Caco-2 (cell line): ENCODE data around the gene SLC2A6. TPM values are rescaled to one million over a fixed set of nuclear protein-coding genes. Genes with fewer than 3 reads are reported as not detected.

Experiments
- BruUV-seq: library from RNA; stranded (reverse); fragments of 400-500 nt; replicated peaks from 2 replicates; lab custom pipeline; 2021; lab: Mats Ljungman, UMichigan
- CTCF ChIA-PET: fragments of 300-600 bp; sonication (Branson Sonifier 250); formaldehyde crosslinking; loops from one replicate; lab custom pipeline; 2022; ENCODE audit warnings: antibody characterized with exemption; lab: Charles Lee
- POLR2A ChIA-PET: fragments of 300-600 bp; sonication (Branson Sonifier 250); formaldehyde crosslinking; loops from one replicate; lab custom pipeline; 2022; ENCODE audit warnings: antibody characterized with exemption; lab: Charles Lee
- DNase-seq, 2 experiments: peaks; one replicate each; pipeline versions ENCODE4 v3.0.0 to v3.0.0-alpha.2; 2020 to 2022
- H3K27me3 ChIP-seq: replicated peaks from 2 replicates; pipeline ENCODE4 v1.6.0; 2011; ENCODE audit warnings: low read length; ENCODE audit not compliant: control insufficient read depth, insufficient read depth
- H3K36me3 ChIP-seq: 2 replicates; pipeline ENCODE4 v1.5.1; 2011; ENCODE audit warnings: low read length; ENCODE audit not compliant: control insufficient read depth, insufficient read depth
- H3K4me1 ChIP-seq: fragments of 250-450 bp; sonication (Bioruptor Pico); 2 replicates; pipeline ENCODE4 v1.5.1; 2020; ENCODE audit warnings: mild to moderate bottlenecking
- H3K4me3 ChIP-seq: 2 replicates; pipeline ENCODE4 v1.5.1; 2011; ENCODE audit warnings: low read depth, mild to moderate bottlenecking, control low read depth, low read length
- H3K9me3 ChIP-seq: fragments of 250-450 bp; sonication (Bioruptor Pico); 2 replicates; pipeline ENCODE4 v1.5.1; 2020; ENCODE audit warnings: mild to moderate bottlenecking, moderate library complexity
- H3K27ac Mint-ChIP-seq: one replicate; pipeline ENCODE4 v1.8.0; 2022; ENCODE audit warnings: mixed read lengths; ENCODE audit not compliant: unreplicated experiment
- H3K27me3 Mint-ChIP-seq: one replicate; pipeline ENCODE4 v1.8.0; 2022; ENCODE audit warnings: mixed read lengths; ENCODE audit not compliant: insufficient read depth, unreplicated experiment
- H3K36me3 Mint-ChIP-seq: one replicate; pipeline ENCODE4 v1.8.0; 2022; ENCODE audit warnings: mild to moderate bottlenecking, mixed read lengths; ENCODE audit not compliant: insufficient read depth, unreplicated experiment
- H3K4me1 Mint-ChIP-seq: one replicate; pipeline ENCODE4 v1.8.0; 2022; ENCODE audit warnings: low read depth, mixed read lengths; ENCODE audit not compliant: unreplicated experiment
- H3K4me3 Mint-ChIP-seq: one replicate; pipeline ENCODE4 v1.8.0; 2022; ENCODE audit warnings: mild to moderate bottlenecking, moderate library complexity, mixed read lengths; ENCODE audit not compliant: unreplicated experiment
- H3K9me3 Mint-ChIP-seq: one replicate; pipeline ENCODE4 v1.8.0; 2022; ENCODE audit warnings: mixed read lengths; ENCODE audit not compliant: unreplicated experiment
- CTCF ChIP-seq, 2 experiments: fragments of 200-600 bp in 1 of 2; IDR thresholded peaks; 1 replicate in 1 of 2; 2 replicates in 1 of 2; pipeline versions ENCODE4 v1.5.1 to v1.8.0; 2011 to 2022; ENCODE audit warnings: antibody characterized with exemption in 1 of 2, control low read depth in 1 of 2, inconsistent platforms in 1 of 2, low read depth in 1 of 2, low read length in 1 of 2, mild to moderate bottlenecking in 1 of 2, moderate library complexity in 1 of 2; ENCODE audit not compliant: insufficient read depth in 1 of 2, severe bottlenecking in 1 of 2, unreplicated experiment in 1 of 2
- intact Hi-C: fragments of 100-400 bp; cut with micrococcal nuclease; formaldehyde crosslinking; loops from one replicate; pipeline ENCODE4 v1.10.0; 2022; ENCODE audit not compliant: unreplicated experiment
- total RNA-seq: library from RNA; stranded (reverse); gene quantifications from 2 replicates; pipeline ENCODE4 v1.2.3, GENCODE V29; 2022

The SLC2A6 gene
- total RNA-seq, 1 experiment from 2014 or later = 7.1 TPM

GRCh38 chr9:133458643-133459312, 20.1 kb downstream of the SLC2A6 start:
- CTCF ChIA-PET = interaction anchor here (0.5 to 2.2 kb wide), 15 partner anchors 14 to 541 kb away, joined by 3 to 22 read pairs (median 5); partner anchors contain the start of genes MED22, RPL7A and SLC2A6

GRCh38 chr9:133457748-133458147, 21.2 kb downstream of the SLC2A6 start:
- H3K4me1 Mint-ChIP-seq = no peaks in the 10 kb centered on the region
- ChIA-PET POLR2A (interaction anchor here (0.7 kb wide), 1 partner anchor 97 kb away, joined by 6 read pairs; no protein-coding TSS in a partner anchor), CTCF (interaction anchor here (1.6 kb wide), 1 partner anchor 29 kb away, joined by 6 read pairs; no protein-coding TSS in a partner anchor)
- Histone ChIP-seq H3K27me3 (no peaks in the 10 kb centered on the region), H3K36me3 (no peaks in the 10 kb centered on the region; the same call in 1 of the 2 replicates), H3K4me1 (peaks cover 12% of the 10 kb centered on the region), H3K9me3 (no peaks in the 10 kb centered on the region), H3K4me3 (no peak overlapping the region)
- intact Hi-C loops = loop anchor here (5.0 kb wide), 1 partner anchor 40 kb away; the partner anchor contains the start of gene REXO4
- no peaks in the 10 kb centered on the region for H3K9me3 Mint-ChIP-seq
- H3K4me3 Mint-ChIP-seq = no peak overlapping the region
- no peak overlapping the region for H3K27ac Mint-ChIP-seq
- H3K36me3 Mint-ChIP-seq = peaks cover 12% of the 10 kb centered on the region
- no TSS peak for BruUV-seq
- TF ChIP-seq CTCF (IDR thresholded peaks at IDR 0.05; ENCODE audit: insufficient read depth in 1 of 2, low read depth in 1 of 2, low read length in 1 of 2, severe bottlenecking in 1 of 2, unreplicated experiment in 1 of 2) = no peak
- no peaks in the 10 kb centered on the region for H3K27me3 Mint-ChIP-seq
- DNase-seq = no peak

More at GRCh38 chr9:133458643-133459312, 20.1 kb downstream of the SLC2A6 start:
- no peak for TF ChIP-seq CTCF (IDR thresholded peaks at IDR 0.05; ENCODE audit: insufficient read depth in 1 of 2, low read depth in 1 of 2, low read length in 1 of 2, severe bottlenecking in 1 of 2, unreplicated experiment in 1 of 2)
- no peak overlapping the region for H3K27ac Mint-ChIP-seq
- H3K4me1 ChIP-seq = peaks cover 12% of the 10 kb centered on the region
- DNase-seq = peak in 1 of 2 experiments; percentile 40
- no peaks in the 10 kb centered on the region; the same call in 1 of the 2 replicates for H3K36me3 ChIP-seq
- H3K27me3 ChIP-seq = no peaks in the 10 kb centered on the region
- no peaks in the 10 kb centered on the region for H3K9me3 Mint-ChIP-seq
- TSS peak; percentile 79 for BruUV-seq
- no peaks in the 10 kb centered on the region for H3K4me1 Mint-ChIP-seq
- peak overlapping the region; percentile 40 for H3K4me3 ChIP-seq
- POLR2A ChIA-PET = interaction anchor here (0.6 to 2.2 kb wide), 17 partner anchors 13 to 573 kb away, joined by 3 to 28 read pairs (median 4); partner anchors contain the start of genes BRD3OS, GTF3C5, MED22 and REXO4
- no peaks in the 10 kb centered on the region for H3K27me3 Mint-ChIP-seq
- H3K36me3 Mint-ChIP-seq = peaks cover 15% of the 10 kb centered on the region
- peak overlapping the region; percentile 78 for H3K4me3 Mint-ChIP-seq
- no peaks in the 10 kb centered on the region for H3K9me3 ChIP-seq
- intact Hi-C loops = loop anchor here (1.0 to 5.0 kb wide), 2 partner anchors 21 to 41 kb away; partner anchors contain the start of genes REXO4 and SLC2A6

- ChIA-PET POLR2A (interaction anchor here (0.7 kb wide), 1 partner anchor 97 kb away, joined by 6 read pairs; no protein-coding TSS in a partner anchor), CTCF (interaction anchor here (1.6 kb wide), 1 partner anchor 29 kb away, joined by 6 read pairs; no protein-coding TSS in a partner anchor)
These were observed 21.7 kb downstream of the SLC2A6 start for GRCh38 chr9:133457233-133457632.

More at GRCh38 chr9:133457233-133457632, 21.7 kb downstream of the SLC2A6 start:
- no peaks in the 10 kb centered on the region for H3K4me1 Mint-ChIP-seq
- DNase-seq = no peak
- intact Hi-C loops = loop anchor here (5.0 kb wide), 1 partner anchor 40 kb away; the partner anchor contains the start of gene REXO4
- no peak overlapping the region for H3K27ac Mint-ChIP-seq
- no peak for TF ChIP-seq CTCF (IDR thresholded peaks at IDR 0.05; ENCODE audit: insufficient read depth in 1 of 2, low read depth in 1 of 2, low read length in 1 of 2, severe bottlenecking in 1 of 2, unreplicated experiment in 1 of 2)
- Histone ChIP-seq H3K36me3 (no peaks in the 10 kb centered on the region), H3K4me3 (no peak overlapping the region), H3K9me3 (no peaks in the 10 kb centered on the region), H3K4me1 (peaks cover 12% of the 10 kb centered on the region), H3K27me3 (no peaks in the 10 kb centered on the region)
- no peak overlapping the region for H3K4me3 Mint-ChIP-seq
- H3K36me3 Mint-ChIP-seq = peaks cover 12% of the 10 kb centered on the region
- no TSS peak for BruUV-seq
- H3K9me3 Mint-ChIP-seq = no peaks in the 10 kb centered on the region
- H3K27me3 Mint-ChIP-seq = no peaks in the 10 kb centered on the region
